Pancreas (tissue), 10 donors: ENCODE measurements around the gene WNK1. TPM values are rescaled to one million over a fixed set of nuclear protein-coding genes. Genes with fewer than 3 reads are reported as not detected.

ENCODE experiments used
- ATAC-seq, 4 donors: fragments of 200-7000 bp; cut with Tn5 transposase; one replicate each; pipeline versions ENCODE4 v1.8.0 to v1.9.1; 2020; ENCODE audit warnings: mild to moderate bottlenecking in 4 of 4, moderate library complexity in 4 of 4
- DNase-seq, 6 donors: peaks; one replicate each; pipeline ENCODE4 v3.0.0-alpha.2; 2020
- FAIRE-seq: peaks from 2 replicates; lab custom pipeline; 2012; peaks lifted over from hg19 to GRCh38; lab: Jason Lieb, UNC
- H3K27ac ChIP-seq, 4 donors: fragments of 200-600 bp; sonication (generic); 1 replicate in 3 of 4; 2 replicates in 1 of 4; pipeline versions ENCODE4 v1.5.0 to v1.8.0; 2020
- H3K27me3 ChIP-seq, 4 donors: fragments of 200-600 bp; one replicate each; pipeline ENCODE4 v1.8.0; 2021
- H3K36me3 ChIP-seq, 3 donors: fragments of 200-600 bp; sonication (generic) in 1 of 3; one replicate each; pipeline versions ENCODE4 v1.5.0 to v1.8.0; 2020 to 2021
- H3K4me1 ChIP-seq, 3 donors: fragments of 200-600 bp; one replicate each; pipeline ENCODE4 v1.8.0; 2021
- H3K4me3 ChIP-seq, 4 donors: fragments of 200-600 bp; sonication (generic) in 2 of 4; one replicate each; pipeline versions ENCODE4 v1.5.0 to v1.8.0; 2020 to 2021
- H3K9me3 ChIP-seq, 4 donors: fragments of 200-600 bp; one replicate each; pipeline ENCODE4 v1.8.0; 2021
- WGBS, 2 donors: extraction: QIAGEN DNeasy Blood & Tissue Kit; methylation state at CpG; one replicate each; pipeline ENCODE4 v1.1.7; 2013; 5-methylcytosine and 5-hydroxymethylcytosine counted together
- intact Hi-C, 3 donors: fragments of 100-400 bp; cut with DNase I; formaldehyde crosslinking; loops; one replicate each; pipeline versions ENCODE4 v1.11.1 to v1.14.2; 2022
- polyA plus RNA-seq, 2 donors: library from polyadenylated mRNA; stranded (reverse); fragments of 200-250 nt; gene quantifications; one replicate each; pipeline ENCODE4 v1.2.3, GENCODE V29; 2013
- total RNA-seq, 6 donors: library from RNA; stranded (reverse); fragmentation: NEBNext Ultra II Directional in 4 of 6; extraction: Animal tissue kit (Norgen Biotek cat#: 25700) in 4 of 6; gene quantifications; one replicate each; pipeline versions ENCODE4 v1.2.1 to v1.2.4, GENCODE V29; 2021 to 2023
- TF ChIP-seq, protein P1 (sequence below), 4 donors: fragments of 200-600 bp; sonication (generic) in 3 of 4; IDR thresholded peaks; one replicate each; pipeline versions ENCODE4 v1.5.0 to v1.8.0; 2021; ENCODE audit warnings: antibody characterized with exemption in 4 of 4
- donor health status: healthy with polysubstance abuse.
- donor health status: DM: no; HTN: no; CAD: no; lungs with moderate emphysema.
- donor health status: DM: no; HTN: no; CAD: no.
- donor health status: control.
- donor health status: control.
- donor health status: Bipolar disorder and iron deficiency.
- donor health status: DM: yes; HTN: yes; CAD: no.
- donor health status: DM: no; HTN: no; CAD: no.
- donor health status: DM: no; HTN: no; CAD: no.
- donor health status: DM: yes; HTN: yes; CAD: no.

The WNK1 gene
- total and polyA plus RNA-seq, 8 donors = 10.9 to 73.9 (median 39.6) TPM

DNA sequence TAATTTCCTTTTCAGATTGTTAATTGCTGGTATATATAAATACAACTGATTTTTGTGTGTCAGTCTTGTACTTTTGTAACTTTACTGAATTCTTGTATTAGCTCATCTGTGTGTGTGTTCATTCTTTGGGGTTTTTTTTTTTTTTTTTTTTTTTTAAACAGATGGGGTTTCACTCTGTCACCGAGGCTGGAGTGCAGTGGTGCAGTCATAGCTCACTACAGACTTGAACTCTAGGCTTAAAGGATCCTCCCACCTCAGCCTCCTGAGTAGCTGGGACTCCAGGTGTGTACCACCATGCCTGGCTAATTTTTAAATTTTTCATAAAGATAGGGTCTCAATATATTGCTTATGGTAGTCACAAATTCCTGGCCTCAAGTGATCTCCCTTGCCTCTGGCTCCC, 68.0 kb downstream of the WNK1 start:
- no peaks in the 10 kb centered on the region for H3K36me3 ChIP-seq
- H3K27me3 ChIP-seq = no peaks in the 10 kb centered on the region
- no peaks in the 10 kb centered on the region for H3K9me3 ChIP-seq
- no peak overlapping the region for H3K27ac ChIP-seq
- H3K4me3 ChIP-seq = no peak overlapping the region
- TF ChIP-seq, protein P1, sequence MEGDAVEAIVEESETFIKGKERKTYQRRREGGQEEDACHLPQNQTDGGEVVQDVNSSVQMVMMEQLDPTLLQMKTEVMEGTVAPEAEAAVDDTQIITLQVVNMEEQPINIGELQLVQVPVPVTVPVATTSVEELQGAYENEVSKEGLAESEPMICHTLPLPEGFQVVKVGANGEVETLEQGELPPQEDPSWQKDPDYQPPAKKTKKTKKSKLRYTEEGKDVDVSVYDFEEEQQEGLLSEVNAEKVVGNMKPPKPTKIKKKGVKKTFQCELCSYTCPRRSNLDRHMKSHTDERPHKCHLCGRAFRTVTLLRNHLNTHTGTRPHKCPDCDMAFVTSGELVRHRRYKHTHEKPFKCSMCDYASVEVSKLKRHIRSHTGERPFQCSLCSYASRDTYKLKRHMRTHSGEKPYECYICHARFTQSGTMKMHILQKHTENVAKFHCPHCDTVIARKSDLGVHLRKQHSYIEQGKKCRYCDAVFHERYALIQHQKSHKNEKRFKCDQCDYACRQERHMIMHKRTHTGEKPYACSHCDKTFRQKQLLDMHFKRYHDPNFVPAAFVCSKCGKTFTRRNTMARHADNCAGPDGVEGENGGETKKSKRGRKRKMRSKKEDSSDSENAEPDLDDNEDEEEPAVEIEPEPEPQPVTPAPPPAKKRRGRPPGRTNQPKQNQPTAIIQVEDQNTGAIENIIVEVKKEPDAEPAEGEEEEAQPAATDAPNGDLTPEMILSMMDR (IDR thresholded peaks at IDR 0.05) = no peak
- WGBS, 2 donors = 90 to 91% methylated on average over 1 of the region's 1 CpG
- intact Hi-C loops = no loop called here
- no peaks in the 10 kb centered on the region for H3K4me1 ChIP-seq
- no peak for DNase-seq
- no peak for FAIRE-seq
- no peak for ATAC-seq

DNA sequence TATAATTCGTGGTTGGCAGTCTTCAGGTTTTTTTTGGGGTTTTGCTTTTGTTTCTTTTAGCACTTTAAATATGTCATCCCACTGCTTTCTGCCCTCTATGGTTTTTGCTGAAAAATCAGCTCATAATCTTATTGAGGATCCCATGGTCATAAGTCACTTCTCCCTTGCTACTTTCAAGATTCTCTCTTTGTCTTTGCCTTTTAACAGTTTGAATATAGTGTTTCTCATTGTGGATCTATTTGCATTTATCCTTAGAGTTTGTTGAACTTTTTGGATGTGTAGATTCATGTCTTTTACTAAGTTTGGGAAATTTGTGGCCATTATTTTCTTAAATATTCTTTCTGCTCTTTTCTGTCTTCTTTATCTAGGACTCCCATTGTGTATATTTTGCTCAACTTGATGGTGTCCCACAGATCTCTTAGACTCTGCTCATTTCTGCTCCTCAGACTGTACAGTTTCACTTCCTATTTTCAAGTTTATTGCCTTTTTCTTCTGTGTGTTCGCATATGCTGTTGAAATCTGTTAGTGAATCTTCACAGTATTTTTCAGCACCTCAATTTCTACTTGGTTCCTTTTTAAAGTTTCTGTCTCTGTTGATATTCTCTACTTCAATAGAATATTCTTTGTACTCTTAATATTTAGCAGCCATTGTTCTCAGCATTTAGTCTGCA, 70.8 kb downstream of the WNK1 start:
- Histone ChIP-seq H3K9me3 (no peaks in the 10 kb centered on the region), H3K27me3 (no peaks in the 10 kb centered on the region), H3K4me3 (no peak overlapping the region), H3K36me3 (no peaks in the 10 kb centered on the region), H3K4me1 (no peaks in the 10 kb centered on the region), H3K27ac (no peak overlapping the region)
- FAIRE-seq (no peak), DNase-seq (no peak), ATAC-seq (peak in 1 of 4 donors; percentile 58)
- WGBS, 2 donors = 90 to 99% methylated on average over 2 of the region's 2 CpGs
- intact Hi-C loops = no loop called here
- TF ChIP-seq, protein P1 (IDR thresholded peaks at IDR 0.05) = no peak

DNA sequence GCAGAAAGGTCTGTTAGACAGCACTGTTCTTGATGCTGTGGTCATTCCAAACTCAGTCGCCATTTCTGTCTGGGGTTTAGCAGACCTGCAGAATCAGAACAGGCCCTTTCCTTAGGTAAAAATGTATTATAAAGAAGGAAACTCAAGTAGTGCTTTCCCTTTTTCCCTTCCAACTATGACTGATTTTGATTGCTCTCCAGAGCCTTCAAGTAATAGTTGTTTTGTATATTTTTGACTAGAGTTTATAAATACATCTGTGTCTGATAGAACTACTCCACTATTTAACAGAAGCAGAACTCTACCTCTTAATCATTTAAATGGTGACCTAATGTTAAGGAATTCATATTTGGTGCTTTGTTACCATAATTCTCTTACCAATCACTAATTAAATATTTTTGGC, 74.0 kb downstream of the WNK1 start:
- H3K36me3 ChIP-seq = no peaks in the 10 kb centered on the region
- H3K9me3 ChIP-seq = no peaks in the 10 kb centered on the region
- H3K27ac ChIP-seq = no peak overlapping the region
- ATAC-seq (no peak), DNase-seq (no peak), FAIRE-seq (no peak)
- H3K4me1 ChIP-seq = no peaks in the 10 kb centered on the region
- 97 to 100% methylated on average over 1 of the region's 1 CpG for WGBS, 2 donors
- H3K4me3 ChIP-seq = no peak overlapping the region
- intact Hi-C loops = no loop called here
- H3K27me3 ChIP-seq = no peaks in the 10 kb centered on the region
- TF ChIP-seq, protein P1 (IDR thresholded peaks at IDR 0.05) = no peak

DNA sequence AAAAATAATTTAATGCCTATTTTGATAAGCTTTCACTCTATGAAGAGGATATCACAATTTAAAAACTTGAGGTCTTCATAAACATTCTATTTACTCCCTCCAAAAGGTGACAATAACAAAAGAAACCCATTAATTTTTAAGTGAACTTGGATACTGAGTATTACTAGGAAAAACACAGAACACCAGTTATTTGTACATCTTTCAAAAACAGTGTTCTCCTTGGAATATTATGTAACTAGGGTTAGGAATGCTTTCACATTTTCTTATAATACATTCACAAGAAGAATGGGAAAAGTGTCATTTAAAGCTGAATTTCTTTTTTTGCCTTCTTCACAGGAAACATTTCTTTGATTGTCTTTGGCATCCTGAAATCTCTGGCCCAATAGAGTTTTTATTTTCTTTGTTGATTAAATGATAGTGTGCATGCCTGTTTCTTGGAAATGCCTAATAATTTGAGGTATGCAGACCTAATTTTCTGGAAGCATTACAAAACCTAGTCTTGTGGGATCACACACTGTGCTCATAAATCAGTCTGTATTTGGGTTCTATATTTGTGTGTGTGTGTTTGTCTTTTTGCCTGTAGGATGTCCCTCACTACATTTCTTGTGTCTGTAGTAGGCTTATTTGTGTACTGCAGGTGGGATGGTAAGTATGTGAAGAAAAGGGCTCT, 76.5 kb downstream of the WNK1 start:
- intact Hi-C loops = no loop called here
- H3K36me3 ChIP-seq = no peaks in the 10 kb centered on the region
- no peaks in the 10 kb centered on the region for H3K4me1 ChIP-seq
- FAIRE-seq = peak; percentile 32
- no peak overlapping the region for H3K27ac ChIP-seq
- H3K27me3 ChIP-seq = no peaks in the 10 kb centered on the region
- H3K9me3 ChIP-seq = no peaks in the 10 kb centered on the region
- TF ChIP-seq, protein P1 (IDR thresholded peaks at IDR 0.05) = no peak
- no peak overlapping the region for H3K4me3 ChIP-seq
- DNase-seq = no peak
- ATAC-seq = no peak
